SU-DHL-6 (cell line): ENCODE measurements around the gene ZDHHC3.

ENCODE experiments used
- CTCF ChIP-seq: fragments of 200-600 bp; sonication (generic); IDR thresholded peaks from one replicate; pipeline ENCODE4 v1.5.1; 2017; ENCODE audit warnings: antibody characterized with exemption, mild to moderate bottlenecking, low read length, moderate library complexity; ENCODE audit not compliant: insufficient read depth, poor library complexity, severe bottlenecking
- EZH2phosphoT487 ChIP-seq: fragments of 200-600 bp; sonication (generic), shearing (Covaris generic); conservative IDR thresholded peaks from 2 replicates; pipeline ENCODE4 v1.6.1; 2018; ENCODE audit warnings: mild to moderate bottlenecking, antibody characterized with exemption, low read length, moderate library complexity, mixed read lengths

- no peak for TF ChIP-seq CTCF
- no peak for TF ChIP-seq EZH2phosphoT487
Measured at GRCh38 chr3:45023675-45024074, 47.7 kb upstream of the ZDHHC3 start.
